ENCODE measurements around the gene SCIN. TPM values are rescaled to one million over a fixed set of nuclear protein-coding genes. Genes with fewer than 3 reads are reported as not detected.

The SCIN gene
- total and polyA plus RNA-seq, 2 of the 8 experiments (the other 6 are each of a cell fraction or from before 2014, with no cell fraction given), result 0.47 to 1.9 TPM

GRCh38 chr7:12629816-12630512 is 59.4 kb downstream of the SCIN start:
- Histone ChIP-seq H2BK12ac (ENCODE audit: low read depth, low read length) (no peak overlapping the region), H4K20me1 (replicated peaks in 1 of 2; ENCODE audit: control insufficient read depth in 1 of 2, insufficient read depth in 2 of 2, low read length in 2 of 2) (no peaks in the 10 kb centered on the region), H3K4me2 (ENCODE audit: insufficient read depth in 1 of 2, low read depth in 2 of 2, low read length in 2 of 2) (no peak overlapping the region), H3K79me2 (ENCODE audit: control insufficient read depth in 1 of 2, insufficient read depth in 2 of 2, low read length in 2 of 2) (no peaks in the 10 kb centered on the region), H2AK5ac (ENCODE audit: low read depth, low read length) (no peak overlapping the region), H3K9ac (replicated peaks in 1 of 4; ENCODE audit: extremely low read depth in 1 of 4, low read depth in 3 of 4, low read length in 3 of 4) (no peak overlapping the region), H4K91ac (replicated peaks; ENCODE audit: insufficient read length, low read length) (no peak overlapping the region), H3K79me1 (ENCODE audit: low read depth, low read length) (no peaks in the 10 kb centered on the region; the same call in 1 of the 2 replicates), H2AFZ (ENCODE audit: low read length) (no peak overlapping the region), H2BK15ac (ENCODE audit: low read length) (no peak overlapping the region), H4K8ac (ENCODE audit: extremely low read depth, insufficient read depth, low read length) (no peak overlapping the region), H4K5ac (ENCODE audit: insufficient read length, low read depth, low read length) (no peak overlapping the region), H3K23me2 (ENCODE audit: low read depth, low read length) (no peaks in the 10 kb centered on the region), H2BK120ac (replicated peaks; ENCODE audit: low read depth, low read length) (no peak overlapping the region), H3K4me1 (replicated peaks in 1 of 4; ENCODE audit: control insufficient read depth in 3 of 4, insufficient read depth in 4 of 4, low read length in 3 of 4) (no peaks in the 10 kb centered on the region), H3K27me3 (replicated peaks in 1 of 4; ENCODE audit: control insufficient read depth in 3 of 4, extremely low read depth in 1 of 4, insufficient read depth in 3 of 4, low read length in 3 of 4) (no peaks in the 10 kb centered on the region), H3K4me3 (ENCODE audit: extremely low read depth in 1 of 4, insufficient read depth in 2 of 4, low read depth in 3 of 4, low read length in 4 of 4) (no peak overlapping the region), H2BK20ac (ENCODE audit: low read length) (no peak overlapping the region), H3K9me3 (ENCODE audit: insufficient read depth in 2 of 2, low read depth in 1 of 2, low read length in 1 of 2) (no peaks in the 10 kb centered on the region), H3K23ac (ENCODE audit: insufficient read length) (no peak overlapping the region), H3K27ac (ENCODE audit: low read depth, low read length) (no peak overlapping the region), H3K4ac (replicated peaks; ENCODE audit: insufficient read length, low read depth, low read length) (no peak overlapping the region), H2BK5ac (ENCODE audit: low read depth, low read length) (no peak overlapping the region), H3K18ac (ENCODE audit: extremely low read depth, low read length) (no peak overlapping the region), H3K36me3 (ENCODE audit: control insufficient read depth in 2 of 4, insufficient read depth in 4 of 4, low read length in 3 of 4) (no peaks in the 10 kb centered on the region), H3K56ac (replicated peaks; ENCODE audit: insufficient read length, low read depth, low read length) (no peak overlapping the region), H3K14ac (ENCODE audit: insufficient read length) (no peak overlapping the region)
- no peak for DNase-seq (ENCODE audit: low read depth in 1 of 2, low spot score in 2 of 2)
- WGBS, 2 experiments (ENCODE audit: extremely low coverage in 1 of 2, insufficient coverage in 1 of 2, insufficient read length in 1 of 2, insufficient replicate concordance in 2 of 2, low coverage in 1 of 2, low lambda C conversion rate in 2 of 2, missing lambda C conversion rate in 1 of 2), result 86% methylated on average over 5 of the region's 5 CpGs; no CpG with 5 or more reads in 1 of the 2 experiments
- FAIRE-seq, result no peak
- ChIA-PET POLR2A (ENCODE audit: partially characterized antibody) (no interaction called here), CTCF (ENCODE audit: partially characterized antibody) (interaction anchor here (1.1 to 2.0 kb wide), 3 partner anchors 8 to 172 kb away, joined by 5 to 7 read pairs (median 6); no protein-coding TSS in a partner anchor)
- TF ChIP-seq KDM1A (IDR thresholded peaks at IDR 0.05; ENCODE audit: borderline replicate concordance, low read length) (no peak), SRF (IDR thresholded peaks at IDR 0.05; ENCODE audit: low read depth, low read length) (no peak), CEBPB (IDR thresholded peaks at IDR 0.05; ENCODE audit: low read depth, low read length) (no peak), CBX5 (IDR thresholded peaks at IDR 0.05; ENCODE audit: low read depth, low read length) (no peak), CHD2 (IDR thresholded peaks at IDR 0.05; ENCODE audit: low read length) (no peak), EP300 (IDR thresholded peaks at IDR 0.05; ENCODE audit: borderline replicate concordance in 1 of 2, low read depth in 2 of 2, low read length in 2 of 2) (no peak), YY1 (IDR thresholded peaks at IDR 0.05; ENCODE audit: low read depth, low read length) (no peak), TCF12 (IDR thresholded peaks at IDR 0.05; ENCODE audit: low read depth, low read length) (no peak), NRF1 (IDR thresholded peaks at IDR 0.05; ENCODE audit: low read depth, low read length) (no peak), MAX (IDR thresholded peaks at IDR 0.05) (no peak), BACH1 (IDR thresholded peaks at IDR 0.05; ENCODE audit: low read length) (no peak), CTBP2 (IDR thresholded peaks at IDR 0.05; ENCODE audit: borderline replicate concordance, insufficient read depth, insufficient read length, low read length) (no peak), GTF2F1 (IDR thresholded peaks at IDR 0.05; ENCODE audit: borderline replicate concordance, low read depth, low read length) (no peak), KDM5A (IDR thresholded peaks at IDR 0.05; ENCODE audit: low read length) (no peak)
